Astrocyte (in vitro differentiated cells and primary cell): ENCODE data around the gene TMEM237. TPM values are rescaled to one million over a fixed set of nuclear protein-coding genes. Genes with fewer than 3 reads are reported as not detected.

Experiments
- total RNA-seq: library from RNA; stranded (reverse); gene quantifications from 2 replicates; pipeline ENCODE4 v1.2.1, GENCODE V29; 2021

TMEM237 gene
- total RNA-seq, 1 donor from 2014 or later: 37.7 TPM

Other genes starting within 250 kb of the TMEM237 start
- gene TRAK2, start 192.0 kb downstream of the TMEM237 start, total RNA-seq: 38.8 and 39.1 TPM in 2 replicates
- 39.9 and 40.5 TPM in 2 replicates for gene STRADB, start 191.8 kb downstream of the TMEM237 start, total RNA-seq
- gene MPP4, start 55.1 kb upstream of the TMEM237 start, total RNA-seq: 1.0 and 2.9 TPM in 2 replicates
- gene ALS2, start 137.4 kb upstream of the TMEM237 start, total RNA-seq: 48.9 and 54.0 TPM in 2 replicates
- 6.6 and 9.3 TPM in 2 replicates for gene CDK15, start 163.0 kb upstream of the TMEM237 start, total RNA-seq